Osteoblast (primary cell): ENCODE measurements around the gene TRRAP. TPM values are rescaled to one million over a fixed set of nuclear protein-coding genes. Genes with fewer than 3 reads are reported as not detected.

Source experiments
- DNase-seq: peaks from one replicate; pipeline ENCODE4 v3.0.0; 2011; ENCODE audit warnings: low spot score, mixed read lengths; ENCODE audit not compliant: insufficient read length; ENCODE audit errors: missing footprints
- H2AFZ ChIP-seq: 2 replicates; pipeline ENCODE4 v1.6.0; 2011; ENCODE audit warnings: mild to moderate bottlenecking, low read length
- H3K27ac ChIP-seq: 2 replicates; pipeline ENCODE4 v1.5.1; 2011; ENCODE audit warnings: mild to moderate bottlenecking, low read depth, low read length, moderate library complexity
- H3K27me3 ChIP-seq: 2 replicates; pipeline ENCODE4 v1.6.0; 2012; ENCODE audit warnings: mild to moderate bottlenecking, control low read depth, inconsistent platforms, low read length, moderate library complexity; ENCODE audit not compliant: insufficient read depth
- H3K36me3 ChIP-seq: 2 replicates; pipeline ENCODE4 v1.5.1; 2011; ENCODE audit warnings: mild to moderate bottlenecking, low read length, control low read depth, moderate library complexity; ENCODE audit not compliant: insufficient read depth
- H3K4me1 ChIP-seq: 2 replicates; pipeline ENCODE4 v1.5.1; 2011; ENCODE audit warnings: mild to moderate bottlenecking, low read length, control low read depth, moderate library complexity; ENCODE audit not compliant: insufficient read depth
- H3K4me2 ChIP-seq: 2 replicates; pipeline ENCODE4 v1.6.0; 2011; ENCODE audit warnings: mild to moderate bottlenecking, low read length; ENCODE audit not compliant: insufficient read depth
- H3K4me3 ChIP-seq: fragments of 200-600 bp; sonication (generic); 3 replicates; pipeline ENCODE4 v1.5.1; 2012; ENCODE audit warnings: mild to moderate bottlenecking, low read length, inconsistent platforms; ENCODE audit not compliant: insufficient read depth
- H3K79me2 ChIP-seq: 2 replicates; pipeline ENCODE4 v1.6.0; 2012; ENCODE audit warnings: mild to moderate bottlenecking, low read length, control low read depth, inconsistent platforms; ENCODE audit not compliant: insufficient read depth
- H3K9me3 ChIP-seq: 2 replicates; pipeline ENCODE4 v1.5.1; 2011; ENCODE audit warnings: low read depth, low read length, control low read depth
- H4K20me1 ChIP-seq: 2 replicates; pipeline ENCODE4 v1.6.0; 2012; ENCODE audit warnings: mild to moderate bottlenecking, low read length, control low read depth; ENCODE audit not compliant: insufficient read depth
- CTCF ChIP-seq: IDR thresholded peaks from 2 replicates; pipeline ENCODE4 v1.5.1; 2011; ENCODE audit warnings: mild to moderate bottlenecking, low read depth, low read length, moderate library complexity; ENCODE audit errors: extremely low read depth
- total RNA-seq: library from RNA; depleted of rRNA; stranded (reverse); fragments of >200 nt; gene quantifications from 2 replicates; pipeline ENCODE4 v1.2.3, GENCODE V29; 2012

The TRRAP gene
- total RNA-seq, 1 donor = 17.7 TPM

- Histone ChIP-seq H3K79me2 (no peaks in the 10 kb centered on the region), H3K4me3 (no peak overlapping the region), H3K27me3 (no peaks in the 10 kb centered on the region), H4K20me1 (peaks cover 5% of the 10 kb centered on the region), H2AFZ (no peak overlapping the region), H3K9me3 (no peaks in the 10 kb centered on the region), H3K4me2 (no peak overlapping the region), H3K27ac (no peak overlapping the region), H3K4me1 (no peaks in the 10 kb centered on the region), H3K36me3 (peaks cover 87% of the 10 kb centered on the region)
- no peak for DNase-seq
- TF ChIP-seq CTCF = no peak
Observed at GRCh38 chr7:98934267-98934666, 55.9 kb downstream of the TRRAP start.

GRCh38 chr7:98935811-98936210 is 57.5 kb downstream of the TRRAP start:
- no peaks in the 10 kb centered on the region for H3K9me3 ChIP-seq
- H3K27me3 ChIP-seq = no peaks in the 10 kb centered on the region
- peak overlapping the region; percentile 12 for H3K27ac ChIP-seq
- H3K4me3 ChIP-seq = no peak overlapping the region
- H4K20me1 ChIP-seq = peaks cover 5% of the 10 kb centered on the region
- H3K4me2 ChIP-seq = no peak overlapping the region
- no peak for DNase-seq
- no peak overlapping the region for H2AFZ ChIP-seq
- H3K36me3 ChIP-seq = peaks cover 81% of the 10 kb centered on the region
- no peaks in the 10 kb centered on the region for H3K4me1 ChIP-seq
- H3K79me2 ChIP-seq = peaks cover 3% of the 10 kb centered on the region
- no peak for TF ChIP-seq CTCF

GRCh38 chr7:98943336-98943735 is 65.0 kb downstream of the TRRAP start:
- DNase-seq = no peak
- H3K4me1 ChIP-seq = no peaks in the 10 kb centered on the region

GRCh38 chr7:98944386-98944785 is 66.1 kb downstream of the TRRAP start:
- H3K27me3 ChIP-seq = no peaks in the 10 kb centered on the region
- DNase-seq = no peak
- H2AFZ ChIP-seq = no peak overlapping the region
- peaks cover 5% of the 10 kb centered on the region for H4K20me1 ChIP-seq
- H3K36me3 ChIP-seq = peaks cover 61% of the 10 kb centered on the region
- H3K4me3 ChIP-seq = no peak overlapping the region
- no peaks in the 10 kb centered on the region for H3K9me3 ChIP-seq
- H3K79me2 ChIP-seq = peaks cover 22% of the 10 kb centered on the region
- no peak overlapping the region for H3K27ac ChIP-seq
- no peaks in the 10 kb centered on the region for H3K4me1 ChIP-seq
- no peak overlapping the region for H3K4me2 ChIP-seq
- no peak for TF ChIP-seq CTCF

More at GRCh38 chr7:98943336-98943735, 65.0 kb downstream of the TRRAP start:
- Histone ChIP-seq H3K27me3 (no peaks in the 10 kb centered on the region), H3K4me3 (no peak overlapping the region), H3K27ac (no peak overlapping the region), H3K9me3 (no peaks in the 10 kb centered on the region), H3K79me2 (peaks cover 22% of the 10 kb centered on the region), H2AFZ (no peak overlapping the region), H3K36me3 (peaks cover 60% of the 10 kb centered on the region), H3K4me2 (no peak overlapping the region), H4K20me1 (peaks cover 5% of the 10 kb centered on the region)
- TF ChIP-seq CTCF = no peak
